ENCODE results near the gene GMCL2. TPM values are rescaled to one million over a fixed set of nuclear protein-coding genes. Genes with fewer than 3 reads are reported as not detected.

Gene GMCL2
- total and polyA plus RNA-seq, 2 donors from 2014 or later, result not detected

- Histone ChIP-seq H3K27ac (ENCODE audit: low read depth in 2 of 2, low read length in 2 of 2) (peak overlapping the region; percentile 26 to 42), H3K9me3 (ENCODE audit: control insufficient read depth in 2 of 3, insufficient read depth in 1 of 3, low read length in 3 of 3) (no peaks in the 10 kb centered on the region), H3K9ac (ENCODE audit: low read length in 3 of 3) (no peak overlapping the region), H3K27me3 (ENCODE audit: control insufficient read depth, insufficient read depth, low read length) (no peaks in the 10 kb centered on the region), H3K36me3 (ENCODE audit: control insufficient read depth in 2 of 3, insufficient read depth in 3 of 3, low read length in 3 of 3) (peaks cover 11 to 57% (median 48%) of the 10 kb centered on the region in 3 donors), H3K4me1 (ENCODE audit: control insufficient read depth in 2 of 3, insufficient read depth in 2 of 3, low read depth in 1 of 3, low read length in 3 of 3) (peaks cover 0 to 28% (median 26%) of the 10 kb centered on the region in 3 donors), H3K4me3 (ENCODE audit: low read length in 3 of 3) (no peak overlapping the region)
- FAIRE-seq (no peak), DNase-seq (peak in 1 of 5 donors; percentile 37)
- intact Hi-C loops (cut with DNase I), result no loop called here
- no peak for TF ChIP-seq CTCF (IDR thresholded peaks at IDR 0.05; ENCODE audit: borderline replicate concordance, extremely low read depth, insufficient read depth)
Measured at GRCh38 chr5:178214160-178214803, 27.1 kb upstream of the GMCL2 start.

GRCh38 chr5:178213748-178214151 is 26.6 kb upstream of the GMCL2 start:
- TF ChIP-seq CTCF (IDR thresholded peaks at IDR 0.05; ENCODE audit: borderline replicate concordance, extremely low read depth, insufficient read depth), result no peak
- no peak overlapping the region for H3K4me3 ChIP-seq (ENCODE audit: low read length in 3 of 3)
- no peak for FAIRE-seq
- H3K9me3 ChIP-seq (ENCODE audit: control insufficient read depth in 2 of 3, insufficient read depth in 1 of 3, low read length in 3 of 3), result no peaks in the 10 kb centered on the region
- H3K36me3 ChIP-seq (ENCODE audit: control insufficient read depth in 2 of 3, insufficient read depth in 3 of 3, low read length in 3 of 3), result peaks cover 13 to 62% (median 53%) of the 10 kb centered on the region in 3 donors
- DNase-seq, result peak in 3 of 5 donors; percentile 26 to 80 (median 53)
- H3K27ac ChIP-seq (ENCODE audit: low read depth in 2 of 2, low read length in 2 of 2), result peak overlapping the region; percentile 26 to 73
- H3K27me3 ChIP-seq (ENCODE audit: control insufficient read depth, insufficient read depth, low read length), result no peaks in the 10 kb centered on the region
- H3K9ac ChIP-seq (ENCODE audit: low read length in 3 of 3), result no peak overlapping the region
- peaks cover 0 to 28% (median 26%) of the 10 kb centered on the region in 3 donors for H3K4me1 ChIP-seq (ENCODE audit: control insufficient read depth in 2 of 3, insufficient read depth in 2 of 3, low read depth in 1 of 3, low read length in 3 of 3)
- intact Hi-C loops (cut with DNase I), result no loop called here

- Histone ChIP-seq H3K9me3 (ENCODE audit: control insufficient read depth in 2 of 3, insufficient read depth in 1 of 3, low read length in 3 of 3) (no peaks in the 10 kb centered on the region), H3K27ac (ENCODE audit: low read depth in 2 of 2, low read length in 2 of 2) (peak overlapping the region; percentile 19 to 73), H3K9ac (ENCODE audit: low read length in 3 of 3) (no peak overlapping the region), H3K4me1 (ENCODE audit: control insufficient read depth in 2 of 3, insufficient read depth in 2 of 3, low read depth in 1 of 3, low read length in 3 of 3) (peaks cover 0 to 28% (median 26%) of the 10 kb centered on the region in 3 donors), H3K36me3 (ENCODE audit: control insufficient read depth in 2 of 3, insufficient read depth in 3 of 3, low read length in 3 of 3) (peaks cover 15 to 69% (median 56%) of the 10 kb centered on the region in 3 donors), H3K4me3 (ENCODE audit: low read length in 3 of 3) (no peak overlapping the region), H3K27me3 (ENCODE audit: control insufficient read depth, insufficient read depth, low read length) (no peaks in the 10 kb centered on the region)
- DNase-seq (peak in 1 of 5 donors; percentile 66), FAIRE-seq (no peak)
- intact Hi-C loops (cut with DNase I), result no loop called here
- TF ChIP-seq CTCF (IDR thresholded peaks at IDR 0.05; ENCODE audit: borderline replicate concordance, extremely low read depth, insufficient read depth), result no peak
Measured at GRCh38 chr5:178213003-178213461, 25.9 kb upstream of the GMCL2 start.
